GM18519 (cell line): ENCODE measurements around the gene BBIP1.

Experiments
- ATAC-seq: cut with Tn5 transposase; IDR thresholded peaks from one replicate; pipeline ENCODE4 v1.9.1; 2021; ENCODE audit warnings: mild to moderate bottlenecking, moderate library complexity; ENCODE audit not compliant: unreplicated experiment, low FRiP score

The BBIP1 gene

DNA sequence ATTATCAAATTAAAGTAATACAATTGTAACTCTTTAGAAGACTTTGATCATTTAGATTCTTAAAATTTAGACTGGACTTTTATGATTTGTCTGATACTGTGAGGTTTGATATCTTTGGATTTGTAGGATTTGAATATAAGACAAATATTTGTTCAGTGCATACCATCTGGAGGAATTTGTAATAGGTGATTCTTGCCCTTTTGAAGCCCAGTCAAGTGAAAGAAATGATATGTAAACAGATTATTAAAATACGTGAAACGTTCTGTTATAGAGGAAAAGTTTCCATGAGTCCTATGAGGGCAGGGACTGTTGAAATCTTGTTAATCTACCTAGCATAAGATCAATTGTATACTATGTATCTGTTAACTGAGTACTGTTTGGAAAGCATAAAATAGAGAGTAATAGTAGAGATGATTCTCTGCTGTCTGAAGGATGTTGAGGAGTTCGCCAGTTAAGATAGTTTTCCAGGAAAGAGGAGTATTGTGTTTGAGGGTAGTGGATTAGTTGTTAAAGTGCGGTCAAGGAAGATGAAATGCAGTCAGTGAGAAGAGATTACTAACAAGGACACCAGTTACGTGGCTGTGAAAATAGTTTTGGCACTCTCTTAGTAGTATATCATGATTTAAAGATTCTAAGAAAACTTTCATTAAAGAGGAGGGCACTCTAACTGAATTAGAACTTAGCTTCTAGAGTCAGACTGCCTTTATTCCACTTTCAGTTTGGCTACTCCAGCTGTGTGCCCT, 32.9 kb downstream of the BBIP1 start:
- no peak for ATAC-seq

GRCh38 chr10:110883924-110884323, 35.1 kb downstream of the BBIP1 start:
- ATAC-seq, result no peak

GRCh38 chr10:110881905-110882304, 37.1 kb downstream of the BBIP1 start:
- ATAC-seq, result no peak

- ATAC-seq, result no peak
Observed at GRCh38 chr10:110881247-110881646, 37.7 kb downstream of the BBIP1 start.

GRCh38 chr10:110880012-110880411, 39.0 kb downstream of the BBIP1 start:
- ATAC-seq, result no peak

DNA sequence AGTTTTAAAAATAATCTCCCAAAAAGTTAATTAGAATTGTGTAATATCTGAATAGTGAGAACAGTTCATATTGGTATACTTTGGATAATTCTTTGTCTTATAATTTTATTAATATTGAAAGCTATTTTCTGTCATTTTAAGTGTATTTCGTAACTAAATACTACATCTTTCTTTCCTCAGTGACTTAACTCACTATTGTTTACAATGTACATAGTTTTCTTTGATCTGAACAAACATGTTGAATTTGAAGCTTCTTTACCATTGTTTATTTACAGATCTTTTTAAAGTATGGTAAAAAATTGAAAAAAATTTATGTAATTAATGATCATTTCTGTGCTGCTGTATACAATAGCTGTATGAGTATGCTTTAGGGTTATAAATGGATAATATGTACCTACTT, 42.2 kb downstream of the BBIP1 start:
- no peak for ATAC-seq

GRCh38 chr10:110876000-110876399, 43.0 kb downstream of the BBIP1 start:
- no peak for ATAC-seq

DNA sequence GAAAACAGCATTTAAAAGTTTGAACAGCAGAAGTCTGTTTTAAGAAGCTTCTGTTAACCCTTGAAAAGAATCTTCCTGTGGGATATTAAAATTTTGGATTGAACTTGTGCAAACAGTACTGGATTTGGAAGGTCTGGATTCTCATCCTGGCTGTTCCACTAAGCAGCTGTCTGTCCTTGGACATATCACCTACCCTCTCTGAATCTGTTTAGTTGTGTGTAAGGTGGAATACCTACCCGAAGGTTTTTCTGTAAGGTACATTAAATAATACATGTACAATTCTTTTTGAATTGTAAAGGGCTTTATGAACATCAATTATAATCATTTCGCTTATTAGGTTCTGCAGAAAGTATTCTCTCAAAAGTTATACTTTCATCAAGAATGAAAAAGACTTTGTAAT, 45.0 kb downstream of the BBIP1 start:
- ATAC-seq, result no peak

GRCh38 chr10:110872984-110873923, 45.7 kb downstream of the BBIP1 start:
- ATAC-seq, result no peak

- ATAC-seq, result no peak
Observed at GRCh38 chr10:110872145-110872983, 46.6 kb downstream of the BBIP1 start.

- ATAC-seq, result peak; percentile 52
Observed at GRCh38 chr10:110871298-110872084, 47.5 kb downstream of the BBIP1 start, which contains the start of gene PDCD4. TSS of gene PDCD4 (plus strand) at chr10:110871928. CDS start at chr10:110876028, 4,100 bp downstream.

DNA sequence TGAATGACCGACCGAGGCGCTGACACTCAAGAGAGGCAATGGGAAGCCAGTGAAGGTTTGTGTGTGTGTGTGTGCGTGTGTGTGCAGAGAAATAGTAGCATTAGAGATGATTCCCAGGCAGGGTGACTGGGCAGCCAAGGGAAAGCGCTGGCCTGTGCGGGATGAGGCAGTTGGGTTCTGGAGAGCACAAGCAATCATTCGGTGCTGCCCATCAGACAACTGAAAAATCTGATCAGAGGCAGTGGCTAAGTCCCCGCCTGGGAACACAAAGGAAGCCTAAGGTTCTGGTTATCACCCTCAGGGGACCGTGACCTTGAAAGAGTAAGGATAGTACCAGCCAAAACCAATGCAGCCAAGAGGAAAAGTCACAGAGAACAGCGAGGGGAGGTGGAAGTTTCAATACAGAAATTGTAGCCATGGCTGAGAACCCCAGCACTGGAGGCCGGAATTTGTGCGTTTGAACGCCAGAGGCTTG, 48.1 kb downstream of the BBIP1 start:
- no peak for ATAC-seq

- no peak for ATAC-seq
Observed at GRCh38 chr10:110868981-110869380, 50.0 kb downstream of the BBIP1 start.

DNA sequence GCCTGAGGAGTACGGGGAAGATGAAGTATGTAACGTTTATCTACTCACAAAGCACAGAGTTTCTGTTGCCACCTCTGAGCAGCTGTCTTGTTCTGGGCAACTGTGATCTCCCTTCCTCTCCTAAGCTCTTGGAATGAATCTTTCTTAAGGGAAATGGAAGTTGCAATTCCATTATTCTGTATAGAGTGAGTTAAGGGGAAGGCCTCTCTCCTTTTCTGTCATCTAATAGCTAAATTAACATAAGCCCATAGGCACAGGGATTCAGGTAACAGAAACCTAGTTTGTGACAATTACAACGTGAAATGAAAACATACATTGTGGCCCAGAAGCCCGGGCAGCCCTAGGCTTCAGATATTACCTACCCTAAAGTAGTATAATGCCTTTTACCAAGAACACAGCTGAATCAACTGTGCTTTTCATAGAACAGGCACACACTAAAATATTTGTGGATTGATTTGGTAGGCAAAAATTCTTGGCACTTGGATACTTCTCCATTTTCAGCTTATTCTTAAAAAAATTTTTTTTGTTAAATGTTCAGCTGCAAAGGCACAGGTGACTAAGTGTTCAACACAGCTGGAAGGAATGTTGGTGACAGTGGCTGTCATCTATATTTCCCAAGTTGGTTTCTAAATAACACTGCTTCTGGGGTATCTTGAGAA, 51.0 kb downstream of the BBIP1 start:
- ATAC-seq, result no peak

GRCh38 chr10:110867011-110867806, 51.8 kb downstream of the BBIP1 start:
- ATAC-seq, result peak; percentile 34

DNA sequence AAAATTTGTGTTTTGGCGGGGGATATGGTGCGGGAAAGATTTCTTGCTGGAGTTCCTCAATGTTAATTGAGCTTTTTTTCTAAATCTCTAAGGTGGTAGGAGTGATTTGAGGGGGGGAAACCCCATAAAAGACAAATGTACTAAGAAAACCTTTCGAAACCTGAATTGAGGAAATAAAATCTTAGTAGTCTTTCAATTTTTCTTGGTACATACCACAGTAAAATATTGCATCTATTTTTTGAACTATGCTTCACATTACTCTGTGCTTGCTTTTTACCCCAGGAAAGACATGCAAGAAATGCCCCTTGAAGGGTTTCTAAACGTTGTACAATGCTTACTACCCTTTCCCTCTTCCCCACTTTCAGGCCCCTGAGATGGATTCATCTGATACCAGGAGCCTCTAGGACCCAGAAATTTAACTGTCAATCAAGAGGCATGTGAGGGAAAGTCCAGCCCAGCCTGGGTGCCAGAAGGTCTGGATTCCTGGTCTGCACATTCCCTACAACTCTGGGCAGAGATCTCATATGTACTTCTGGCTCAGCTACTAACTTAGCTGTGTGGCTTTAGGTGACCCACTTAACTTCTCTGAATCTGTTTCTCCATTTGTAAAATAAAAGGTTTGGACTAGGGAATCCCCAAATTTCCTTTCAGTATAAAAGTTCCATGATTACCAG, 53.0 kb downstream of the BBIP1 start:
- peak; percentile 22 for ATAC-seq

DNA sequence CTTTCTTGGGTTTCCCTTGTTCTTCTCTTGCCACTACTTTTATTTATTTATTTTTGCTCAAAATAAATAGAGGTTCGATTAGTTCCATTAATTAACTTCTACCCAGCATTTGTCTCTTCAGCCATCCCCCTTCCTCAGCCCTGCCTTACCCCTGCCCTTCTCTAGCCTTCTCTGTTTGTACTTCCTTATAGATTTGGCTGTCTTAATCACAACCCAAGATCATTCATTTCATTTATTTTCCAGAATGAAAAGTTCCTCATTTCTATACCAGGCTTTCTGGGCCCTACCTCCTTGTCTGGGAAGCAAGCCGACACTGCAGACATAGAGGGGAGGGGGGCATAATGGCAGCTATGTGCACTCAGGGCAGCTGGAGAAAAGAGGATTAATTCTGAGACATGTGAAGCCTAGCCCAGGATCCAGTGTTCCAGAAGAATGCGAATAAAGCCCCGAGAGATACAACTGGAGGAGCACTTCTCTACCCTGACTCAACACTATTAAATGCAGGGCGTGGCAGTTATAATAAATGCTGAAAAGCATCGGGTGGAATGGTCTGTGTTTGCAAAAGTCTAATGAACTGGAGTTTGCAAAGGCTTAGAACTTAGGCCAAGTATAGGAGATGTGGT, 53.7 kb downstream of the BBIP1 start:
- ATAC-seq, result no peak
